Keratinocyte (primary cell): ENCODE results near the gene DMRT1.

Experiments used
- EZH2 ChIP-seq: IDR thresholded peaks from one replicate; pipeline ENCODE4 v1.6.1; 2012; ENCODE audit warnings: inconsistent platforms, mild to moderate bottlenecking, low read length, moderate library complexity
- TF ChIP-seq, protein P1 (sequence below), 3 experiments: IDR thresholded peaks in 1 of 3; conservative IDR thresholded peaks in 1 of 3; optimal IDR thresholded peaks in 1 of 3; 2 replicates in 2 of 3; 3 replicates in 1 of 3; pipeline versions ENCODE3 to v1.5.1; 2011; ENCODE audit warnings: low read length in 3 of 3, mild to moderate bottlenecking in 3 of 3, moderate library complexity in 2 of 3, control low read depth in 1 of 3, inconsistent platforms in 1 of 3; ENCODE audit not compliant: insufficient read depth in 2 of 3; ENCODE audit errors: extremely low read depth in 1 of 3

DNA sequence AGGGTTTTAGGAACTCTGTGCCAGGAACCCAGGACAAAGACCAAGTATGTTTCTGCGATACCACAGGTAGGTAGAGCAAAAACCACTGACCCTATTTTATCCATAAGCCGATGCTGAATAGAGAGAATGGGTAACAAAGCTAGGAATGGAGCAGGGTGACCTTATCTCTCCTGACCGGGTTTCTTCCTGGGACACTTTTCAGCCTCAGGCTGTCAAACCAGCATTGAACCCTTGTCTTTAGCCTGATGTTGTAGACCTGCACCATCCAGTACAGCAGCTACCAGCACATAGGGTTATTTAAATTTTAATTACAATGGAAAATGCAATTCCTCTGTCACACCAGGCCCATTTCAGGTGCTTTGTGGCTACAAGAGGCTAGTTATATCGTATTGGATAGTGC is 91.9 kb downstream of the DMRT1 start:
- TF ChIP-seq, protein P1, sequence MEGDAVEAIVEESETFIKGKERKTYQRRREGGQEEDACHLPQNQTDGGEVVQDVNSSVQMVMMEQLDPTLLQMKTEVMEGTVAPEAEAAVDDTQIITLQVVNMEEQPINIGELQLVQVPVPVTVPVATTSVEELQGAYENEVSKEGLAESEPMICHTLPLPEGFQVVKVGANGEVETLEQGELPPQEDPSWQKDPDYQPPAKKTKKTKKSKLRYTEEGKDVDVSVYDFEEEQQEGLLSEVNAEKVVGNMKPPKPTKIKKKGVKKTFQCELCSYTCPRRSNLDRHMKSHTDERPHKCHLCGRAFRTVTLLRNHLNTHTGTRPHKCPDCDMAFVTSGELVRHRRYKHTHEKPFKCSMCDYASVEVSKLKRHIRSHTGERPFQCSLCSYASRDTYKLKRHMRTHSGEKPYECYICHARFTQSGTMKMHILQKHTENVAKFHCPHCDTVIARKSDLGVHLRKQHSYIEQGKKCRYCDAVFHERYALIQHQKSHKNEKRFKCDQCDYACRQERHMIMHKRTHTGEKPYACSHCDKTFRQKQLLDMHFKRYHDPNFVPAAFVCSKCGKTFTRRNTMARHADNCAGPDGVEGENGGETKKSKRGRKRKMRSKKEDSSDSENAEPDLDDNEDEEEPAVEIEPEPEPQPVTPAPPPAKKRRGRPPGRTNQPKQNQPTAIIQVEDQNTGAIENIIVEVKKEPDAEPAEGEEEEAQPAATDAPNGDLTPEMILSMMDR (optimal IDR thresholded peaks at IDR 0.05 in 1 of 3, IDR thresholded peaks at IDR 0.05 in 1 of 3, conservative IDR thresholded peaks at IDR 0.05 in 1 of 3; ENCODE audit: extremely low read depth in 1 of 3, insufficient read depth in 2 of 3, low read length in 3 of 3), result no peak
- no peak for TF ChIP-seq EZH2
